Natural killer cell (primary cell): Measurements from ENCODE around the gene TRIM38. TPM values are rescaled to one million over a fixed set of nuclear protein-coding genes. Genes with fewer than 3 reads are reported as not detected.
"Not testable (repeated sequence)": the region's sequence is repeated elsewhere in the genome, so short reads cannot be mapped to it uniquely, and the experiment has no call there.

Experiments
- ATAC-seq, 3 donors: fragments of 150-1000 bp in 2 of 3; fragments of 200-7000 bp in 1 of 3; cut with Tn5 transposase; 1 replicate in 1 of 3; 2 replicates in 2 of 3; pipeline ENCODE4 v1.10.0; 2021; ENCODE audit warnings: mild to moderate bottlenecking in 2 of 3, moderate library complexity in 2 of 3
- DNase-seq, 2 donors: peaks; one replicate each; pipeline versions ENCODE4 v3.0.0 to v3.0.0-alpha.2; 2013 to 2021; ENCODE audit warnings: mixed read lengths in 1 of 2
- H3K27ac ChIP-seq: one replicate; pipeline ENCODE4 v1.5.1; 2013; ENCODE audit warnings: mild to moderate bottlenecking, low read length
- H3K27me3 ChIP-seq: one replicate; pipeline ENCODE4 v1.6.1; 2013; ENCODE audit warnings: low read length; ENCODE audit not compliant: control insufficient read depth, insufficient read depth
- H3K36me3 ChIP-seq: one replicate; pipeline ENCODE4 v1.6.1; 2013; ENCODE audit warnings: low read length; ENCODE audit not compliant: control insufficient read depth, insufficient read depth
- H3K4me1 ChIP-seq: one replicate; pipeline ENCODE4 v1.6.1; 2013; ENCODE audit warnings: low read length; ENCODE audit not compliant: control insufficient read depth, insufficient read depth
- H3K4me3 ChIP-seq: one replicate; pipeline ENCODE4 v1.5.1; 2013; ENCODE audit warnings: low read length
- H3K9me3 ChIP-seq: one replicate; pipeline ENCODE4 v1.6.1; 2013; ENCODE audit warnings: low read length; ENCODE audit not compliant: control insufficient read depth, insufficient read depth
- H3K27ac Mint-ChIP-seq, 2 donors: one replicate each; pipeline ENCODE4 v1.8.0; 2022; ENCODE audit warnings: mild to moderate bottlenecking in 2 of 2, mixed read lengths in 2 of 2, moderate library complexity in 1 of 2
- H3K27me3 Mint-ChIP-seq, 2 donors: one replicate each; pipeline ENCODE4 v1.8.0; 2022; ENCODE audit warnings: low read depth in 2 of 2, mixed read lengths in 2 of 2
- H3K36me3 Mint-ChIP-seq: one replicate; pipeline ENCODE4 v1.8.0; 2022; ENCODE audit warnings: mixed read lengths
- H3K4me1 Mint-ChIP-seq, 2 donors: one replicate each; pipeline ENCODE4 v1.8.0; 2022; ENCODE audit warnings: mixed read lengths in 2 of 2
- H3K4me3 Mint-ChIP-seq: one replicate; pipeline ENCODE4 v1.8.0; 2022; ENCODE audit warnings: mild to moderate bottlenecking, moderate library complexity, mixed read lengths
- H3K9me3 Mint-ChIP-seq, 2 donors: one replicate each; pipeline ENCODE4 v1.8.0; 2022; ENCODE audit warnings: mixed read lengths in 2 of 2
- CTCF ChIP-seq: fragments of 200-600 bp; IDR thresholded peaks from one replicate; pipeline ENCODE4 v1.8.0; 2022; ENCODE audit warnings: antibody characterized with exemption
- WGBS: methylation state at CpG from one replicate; pipeline ENCODE4 v1.1.7; 2013; ENCODE audit warnings: missing lambda C conversion rate; ENCODE audit not compliant: insufficient coverage; 5-methylcytosine and 5-hydroxymethylcytosine counted together
- intact Hi-C: fragments of 100-400 bp; cut with micrococcal nuclease; formaldehyde crosslinking; loops from one replicate; pipeline ENCODE4 v1.14.2; 2022
- total RNA-seq, 4 donors: library from RNA; stranded (reverse); fragments of 120-200 nt in 1 of 4; gene quantifications; one replicate each; pipeline versions ENCODE4 v1.2.3 to v1.2.4, GENCODE V29; 2013 to 2022

Gene TRIM38
- total RNA-seq, 3 donors from 2014 or later (not counting 1 experiment from before 2014, with no cell fraction given), result 25.5 to 30.5 (median 27.1) TPM

GRCh38 chr6:25990172-25990873, 27.7 kb downstream of the TRIM38 start:
- no peak for DNase-seq
- Mint-ChIP-seq H3K4me3 (no peak overlapping the region), H3K27ac (peak overlapping the region; percentile 48 to 51), H3K4me1 (peaks cover 26 to 27% of the 10 kb centered on the region in 2 donors), H3K27me3 (no peaks in the 10 kb centered on the region), H3K36me3 (no peaks in the 10 kb centered on the region), H3K9me3 (no peaks in the 10 kb centered on the region)
- no peak overlapping the region for H3K4me3 ChIP-seq
- ATAC-seq, result no peak
- 100% methylated on average over 1 of the region's 2 CpGs for WGBS
- no peak overlapping the region for H3K27ac ChIP-seq
- H3K36me3 ChIP-seq, result peaks cover 8% of the 10 kb centered on the region
- intact Hi-C loops, result loop anchor here (10.0 kb wide), 1 partner anchor 206 kb away; no protein-coding TSS in a partner anchor
- no peaks in the 10 kb centered on the region for H3K9me3 ChIP-seq
- H3K4me1 ChIP-seq, result peaks cover 14% of the 10 kb centered on the region
- H3K27me3 ChIP-seq, result no peaks in the 10 kb centered on the region
- no peak for TF ChIP-seq CTCF

- peak; percentile 30 to 65 (median 47) for ATAC-seq
- peaks cover 26 to 27% of the 10 kb centered on the region in 2 donors for H3K4me1 Mint-ChIP-seq
- Histone ChIP-seq H3K4me1 (peaks cover 14% of the 10 kb centered on the region), H3K27me3 (no peaks in the 10 kb centered on the region), H3K36me3 (no peaks in the 10 kb centered on the region), H3K4me3 (peak overlapping the region; percentile 82), H3K27ac (peak overlapping the region; percentile 85), H3K9me3 (no peaks in the 10 kb centered on the region)
- no peaks in the 10 kb centered on the region for H3K36me3 Mint-ChIP-seq
- peak overlapping the region; percentile 97 for H3K4me3 Mint-ChIP-seq
- DNase-seq, result peak; percentile 62 to 69
- 1% methylated on average over 29 of the region's 30 CpGs for WGBS
- no peaks in the 10 kb centered on the region for H3K9me3 Mint-ChIP-seq
- peak overlapping the region; percentile 93 to 96 for H3K27ac Mint-ChIP-seq
- intact Hi-C loops, result loop anchor here (2.0 to 10.0 kb wide), 3 partner anchors 29 to 207 kb away; partner anchors contain the start of gene TRIM38
- no peak for TF ChIP-seq CTCF
- no peaks in the 10 kb centered on the region for H3K27me3 Mint-ChIP-seq
Measured at GRCh38 chr6:25991785-25992412, 29.3 kb downstream of the TRIM38 start.

- Histone ChIP-seq H3K4me3 (peak overlapping the region; percentile 82), H3K9me3 (no peaks in the 10 kb centered on the region), H3K36me3 (no peaks in the 10 kb centered on the region), H3K4me1 (peaks cover 14% of the 10 kb centered on the region), H3K27ac (peak overlapping the region; percentile 85), H3K27me3 (no peaks in the 10 kb centered on the region)
- ATAC-seq, result peak; percentile 96 to 99 (median 96)
- peak; percentile 95 to 97 for DNase-seq
- H3K4me1 Mint-ChIP-seq, result peaks cover 21 to 26% of the 10 kb centered on the region in 2 donors
- under 1% methylated on average over 51 of the region's 52 CpGs for WGBS
- H3K4me3 Mint-ChIP-seq, result peak overlapping the region; percentile 97
- H3K9me3 Mint-ChIP-seq, result no peaks in the 10 kb centered on the region
- H3K27me3 Mint-ChIP-seq, result no peaks in the 10 kb centered on the region
- intact Hi-C loops, result loop anchor here (2.0 to 10.0 kb wide), 3 partner anchors 28 to 208 kb away; partner anchors contain the start of gene TRIM38
- H3K27ac Mint-ChIP-seq, result peak overlapping the region; percentile 93 to 96
- peaks cover under 1% of the 10 kb centered on the region for H3K36me3 Mint-ChIP-seq
- TF ChIP-seq CTCF, result peak; percentile 99
Measured at GRCh38 chr6:25992413-25993340, 30.1 kb downstream of the TRIM38 start.

- H3K27ac ChIP-seq, result peak overlapping the region; percentile 83
- peaks cover 14% of the 10 kb centered on the region for H3K4me1 ChIP-seq
- intact Hi-C loops, result loop anchor here (2.0 to 10.0 kb wide), 3 partner anchors 27 to 209 kb away; partner anchors contain the start of gene TRIM38
- 70% methylated on average over 5 of the region's 7 CpGs for WGBS
- H3K36me3 ChIP-seq, H3K9me3 Mint-ChIP-seq, ATAC-seq, H3K27me3 Mint-ChIP-seq, DNase-seq, H3K27me3 ChIP-seq, H3K36me3 Mint-ChIP-seq, H3K9me3 ChIP-seq: not testable (repeated sequence)
- Mint-ChIP-seq H3K4me3 (peak overlapping the region; percentile 97), H3K27ac (peak overlapping the region; percentile 93 to 96), H3K4me1 (peaks cover 20 to 26% of the 10 kb centered on the region in 2 donors)
- H3K4me3 ChIP-seq, result peak overlapping the region; percentile 82
Measured at GRCh38 chr6:25993341-25993684, 30.7 kb downstream of the TRIM38 start.
